Vagina (tissue), 2 donors: ENCODE measurements around the gene EOLA1. TPM values are rescaled to one million over a fixed set of nuclear protein-coding genes. Genes with fewer than 3 reads are reported as not detected.
"Not testable (repeated sequence)": the region's sequence is repeated elsewhere in the genome, so short reads cannot be mapped to it uniquely, and the experiment has no call there.

Experiments
- DNase-seq, 2 donors: peaks; one replicate each; pipeline ENCODE4 v3.0.0-alpha.2; 2017; ENCODE audit errors: extremely low spot score in 2 of 2
- H3K27ac ChIP-seq: fragments of 200-600 bp; sonication (generic); one replicate; pipeline ENCODE4 v1.5.1; 2019
- H3K27me3 ChIP-seq: fragments of 200-600 bp; sonication (generic); one replicate; pipeline ENCODE4 v1.5.1; 2019
- H3K36me3 ChIP-seq, 2 donors: fragments of 200-600 bp; sonication (generic); one replicate each; pipeline ENCODE4 v1.5.1; 2017 to 2019
- H3K4me1 ChIP-seq: fragments of 200-600 bp; sonication (generic); one replicate; pipeline ENCODE4 v1.5.1; 2019
- H3K4me3 ChIP-seq, 2 donors: fragments of 200-600 bp; sonication (generic); 1 replicate in 1 of 2; 2 replicates in 1 of 2; pipeline ENCODE4 v1.5.1; 2016 to 2019
- H3K9me3 ChIP-seq: fragments of 200-600 bp; sonication (generic); one replicate; pipeline ENCODE4 v1.5.1; 2019
- POLR2A ChIP-seq, 2 donors: fragments of 450-650 bp; IDR thresholded peaks; one replicate each; pipeline ENCODE4 v1.6.1; 2017; ENCODE audit warnings: antibody characterized with exemption in 2 of 2, mild to moderate bottlenecking in 2 of 2, moderate library complexity in 2 of 2
- POLR2AphosphoS5 ChIP-seq, 2 donors: sonication (generic); formaldehyde crosslinking; IDR thresholded peaks; one replicate each; pipeline ENCODE4 v1.9.0; 2017; ENCODE audit warnings: antibody characterized with exemption in 2 of 2, mild to moderate bottlenecking in 2 of 2, low read depth in 1 of 2; ENCODE audit not compliant: insufficient read depth in 1 of 2
- intact Hi-C: fragments of 100-400 bp; cut with DNase I; formaldehyde crosslinking; loops from one replicate; pipeline ENCODE4 v1.15.1; 2023
- total RNA-seq: library from RNA; depleted of rRNA; stranded (reverse); fragments of >200 nt; gene quantifications from one replicate; pipeline ENCODE4 v1.2.3, GENCODE V29; 2016
- TF ChIP-seq, protein P1 (sequence below), 3 experiments: fragments of 450-650 bp in 2 of 3; fragments of 200-600 bp in 1 of 3; sonication (generic) in 1 of 3; IDR thresholded peaks; one replicate each; pipeline ENCODE4 v1.5.1; 2017 to 2019; ENCODE audit warnings: antibody characterized with exemption in 3 of 3, mild to moderate bottlenecking in 2 of 3, moderate library complexity in 2 of 3

The EOLA1 gene
- total RNA-seq, 1 donor from 2014 or later, result 9.8 TPM

DNA sequence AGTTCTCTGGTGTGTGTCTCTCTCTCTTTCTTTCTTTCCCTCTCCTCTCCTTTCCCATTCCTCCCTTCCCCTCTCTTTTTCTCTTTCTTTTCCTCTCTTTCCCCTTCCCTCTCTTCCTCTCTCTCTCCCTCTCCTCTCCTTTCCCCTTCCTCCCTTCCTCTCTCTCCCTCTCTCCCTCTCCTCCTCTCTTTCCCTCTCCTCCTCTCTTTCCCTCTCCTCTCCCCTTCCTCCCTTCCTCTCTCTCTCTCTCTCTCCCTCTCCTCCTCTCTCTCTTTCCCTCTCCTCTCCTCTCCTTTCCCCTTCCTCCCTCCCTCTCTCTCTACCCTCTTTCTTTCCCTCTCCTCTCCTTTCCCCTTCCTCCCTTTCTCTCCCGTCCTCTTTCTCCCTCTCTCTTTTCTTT lies 12.4 kb upstream of the EOLA1 start:
- H3K4me1 ChIP-seq, result no peaks in the 10 kb centered on the region
- no peaks in the 10 kb centered on the region for H3K27me3 ChIP-seq
- no peaks in the 10 kb centered on the region for H3K36me3 ChIP-seq
- TF ChIP-seq, protein P1, sequence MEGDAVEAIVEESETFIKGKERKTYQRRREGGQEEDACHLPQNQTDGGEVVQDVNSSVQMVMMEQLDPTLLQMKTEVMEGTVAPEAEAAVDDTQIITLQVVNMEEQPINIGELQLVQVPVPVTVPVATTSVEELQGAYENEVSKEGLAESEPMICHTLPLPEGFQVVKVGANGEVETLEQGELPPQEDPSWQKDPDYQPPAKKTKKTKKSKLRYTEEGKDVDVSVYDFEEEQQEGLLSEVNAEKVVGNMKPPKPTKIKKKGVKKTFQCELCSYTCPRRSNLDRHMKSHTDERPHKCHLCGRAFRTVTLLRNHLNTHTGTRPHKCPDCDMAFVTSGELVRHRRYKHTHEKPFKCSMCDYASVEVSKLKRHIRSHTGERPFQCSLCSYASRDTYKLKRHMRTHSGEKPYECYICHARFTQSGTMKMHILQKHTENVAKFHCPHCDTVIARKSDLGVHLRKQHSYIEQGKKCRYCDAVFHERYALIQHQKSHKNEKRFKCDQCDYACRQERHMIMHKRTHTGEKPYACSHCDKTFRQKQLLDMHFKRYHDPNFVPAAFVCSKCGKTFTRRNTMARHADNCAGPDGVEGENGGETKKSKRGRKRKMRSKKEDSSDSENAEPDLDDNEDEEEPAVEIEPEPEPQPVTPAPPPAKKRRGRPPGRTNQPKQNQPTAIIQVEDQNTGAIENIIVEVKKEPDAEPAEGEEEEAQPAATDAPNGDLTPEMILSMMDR (IDR thresholded peaks at IDR 0.05), result no peak
- TF ChIP-seq POLR2AphosphoS5 (IDR thresholded peaks at IDR 0.05; ENCODE audit: insufficient read depth in 1 of 2, low read depth in 1 of 2) (no peak), POLR2A (IDR thresholded peaks at IDR 0.05) (no peak)
- H3K9me3 ChIP-seq, result no peaks in the 10 kb centered on the region
- no peak overlapping the region for H3K27ac ChIP-seq
- no peak overlapping the region for H3K4me3 ChIP-seq
- no peak for DNase-seq
- intact Hi-C loops, result no loop called here

DNA sequence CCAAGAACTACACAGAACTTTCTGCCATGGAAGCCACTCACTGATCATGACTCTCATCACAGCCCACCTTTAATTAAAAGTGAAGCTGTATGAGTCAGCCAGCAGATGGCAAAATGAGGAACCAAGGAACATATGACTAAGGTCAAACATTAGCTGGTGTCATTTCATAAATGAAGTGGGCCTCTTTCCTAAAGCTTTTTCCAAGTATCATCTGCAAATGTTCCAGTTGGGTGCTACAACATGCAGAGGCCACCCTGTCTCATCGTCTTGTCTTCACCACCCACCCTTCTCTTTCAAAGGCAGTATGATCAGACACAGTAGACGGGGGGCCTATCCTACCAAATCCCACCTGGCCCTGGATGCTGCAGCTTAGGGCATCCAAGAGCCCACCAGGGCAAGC lies 9.2 kb upstream of the EOLA1 start:
- Histone ChIP-seq H3K4me3 (no peak overlapping the region), H3K27ac (no peak overlapping the region), H3K4me1 (no peaks in the 10 kb centered on the region), H3K9me3 (no peaks in the 10 kb centered on the region), H3K27me3 (no peaks in the 10 kb centered on the region), H3K36me3 (peaks cover 0 to 4% of the 10 kb centered on the region in 2 donors)
- no peak for DNase-seq
- intact Hi-C loops, result no loop called here
- TF ChIP-seq POLR2AphosphoS5 (IDR thresholded peaks at IDR 0.05; ENCODE audit: insufficient read depth in 1 of 2, low read depth in 1 of 2) (no peak), POLR2A (IDR thresholded peaks at IDR 0.05) (no peak)

DNA sequence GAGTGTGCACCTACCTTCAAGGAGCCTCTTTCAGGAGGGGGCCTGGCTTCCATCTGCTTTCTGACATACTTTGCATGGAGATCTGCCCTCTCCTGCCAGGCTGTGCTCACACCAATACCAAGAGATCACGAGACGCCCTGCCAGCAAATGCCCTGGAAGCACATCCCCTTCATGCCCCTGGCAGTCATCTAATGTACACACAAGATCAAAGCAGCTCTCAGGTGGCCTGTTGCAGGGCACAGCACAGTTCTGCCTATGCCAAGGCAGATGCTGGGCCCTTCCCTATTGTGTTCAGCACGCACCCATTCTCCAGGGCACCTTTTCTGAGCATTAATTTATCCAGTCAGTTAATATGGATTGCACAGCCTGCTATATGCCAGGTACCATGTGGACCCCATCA lies 7.9 kb upstream of the EOLA1 start:
- H3K27me3 ChIP-seq, intact Hi-C loops, H3K4me3 ChIP-seq, H3K4me1 ChIP-seq, H3K9me3 ChIP-seq, H3K27ac ChIP-seq, H3K36me3 ChIP-seq, DNase-seq: not testable (repeated sequence)

DNA sequence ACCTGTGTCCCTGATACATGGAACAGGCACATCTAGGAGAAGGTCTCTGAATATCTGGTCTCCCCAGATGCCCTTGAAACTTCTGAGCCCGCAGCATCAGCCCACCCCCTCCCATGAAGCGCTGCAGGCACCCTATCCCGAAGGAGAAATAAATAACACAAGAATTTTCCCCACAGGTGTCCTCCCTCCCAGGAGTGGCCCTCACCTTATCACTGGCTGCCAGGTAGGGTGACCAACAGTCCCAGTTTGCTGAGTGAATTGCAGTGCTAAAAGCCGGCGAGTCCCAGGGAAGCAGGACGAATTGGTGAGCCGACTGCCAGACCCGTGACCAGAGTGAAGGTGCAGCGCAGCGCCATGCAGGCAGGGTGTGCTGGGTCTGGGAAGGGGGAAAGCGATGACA lies 6.8 kb upstream of the EOLA1 start:
- H3K27ac ChIP-seq, H3K4me1 ChIP-seq, H3K36me3 ChIP-seq, H3K9me3 ChIP-seq, H3K4me3 ChIP-seq, DNase-seq, H3K27me3 ChIP-seq, intact Hi-C loops: not testable (repeated sequence)

DNA sequence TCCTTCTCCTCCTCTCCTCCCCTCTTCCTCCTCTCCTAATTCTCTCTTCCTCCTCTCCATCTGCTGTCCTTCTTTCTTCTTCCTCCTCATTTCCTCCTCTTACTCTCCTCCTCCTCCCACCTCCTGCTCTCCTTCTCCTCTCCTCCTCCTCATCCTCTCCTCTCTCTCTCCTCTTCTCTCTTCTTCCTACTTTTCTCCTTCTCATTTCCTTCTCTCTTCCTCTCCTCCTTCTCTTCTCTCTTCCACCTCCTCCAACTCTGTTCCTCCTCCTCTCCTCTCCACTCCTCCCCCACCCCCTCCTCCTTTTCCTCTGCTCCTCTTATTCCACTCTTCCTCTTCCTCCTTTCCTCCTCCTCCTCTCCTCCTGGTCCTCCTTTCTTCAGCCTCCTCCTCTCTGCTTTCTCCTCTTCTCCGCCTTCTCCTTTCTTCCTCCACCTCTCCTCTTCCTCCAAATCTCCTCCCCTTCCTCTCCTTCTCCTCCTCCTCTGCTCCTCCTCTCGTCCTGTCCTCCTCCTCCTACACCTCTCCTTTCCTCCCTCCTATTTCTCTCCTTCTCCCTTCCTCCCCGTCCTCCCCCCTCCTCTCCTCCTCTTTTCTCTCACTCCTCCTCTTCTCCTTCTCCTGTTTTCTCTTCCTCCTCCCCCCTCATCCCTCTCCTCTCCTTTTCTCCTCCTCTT lies 5.7 kb upstream of the EOLA1 start:
- H3K4me3 ChIP-seq, H3K4me1 ChIP-seq, intact Hi-C loops, H3K27ac ChIP-seq, H3K36me3 ChIP-seq, DNase-seq, H3K9me3 ChIP-seq, H3K27me3 ChIP-seq: not testable (repeated sequence)

DNA sequence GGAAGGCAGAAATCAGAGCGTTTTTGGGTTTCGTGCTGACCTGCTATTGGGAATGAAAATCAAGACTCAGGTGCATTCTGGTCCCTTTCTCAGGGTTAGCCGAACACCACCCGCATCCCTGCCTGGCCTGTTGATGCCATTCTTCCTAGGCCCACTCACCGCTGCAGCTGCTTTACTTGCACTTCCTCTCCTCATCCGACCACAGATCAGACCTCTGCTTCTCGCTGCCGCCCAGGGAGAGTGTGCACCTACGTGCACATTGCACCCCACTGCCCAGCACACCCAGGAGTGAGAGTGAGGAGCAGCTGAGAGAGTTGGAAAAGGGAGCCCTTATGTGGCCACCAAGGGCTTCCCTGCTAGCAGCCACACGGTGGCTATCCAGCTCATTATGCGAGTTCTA lies 3.3 kb upstream of the EOLA1 start:
- H3K27ac ChIP-seq, H3K4me1 ChIP-seq, H3K9me3 ChIP-seq, intact Hi-C loops, H3K27me3 ChIP-seq, H3K4me3 ChIP-seq, H3K36me3 ChIP-seq: not testable (repeated sequence)
- peak in 1 of 2 donors; percentile 6 for DNase-seq

DNA sequence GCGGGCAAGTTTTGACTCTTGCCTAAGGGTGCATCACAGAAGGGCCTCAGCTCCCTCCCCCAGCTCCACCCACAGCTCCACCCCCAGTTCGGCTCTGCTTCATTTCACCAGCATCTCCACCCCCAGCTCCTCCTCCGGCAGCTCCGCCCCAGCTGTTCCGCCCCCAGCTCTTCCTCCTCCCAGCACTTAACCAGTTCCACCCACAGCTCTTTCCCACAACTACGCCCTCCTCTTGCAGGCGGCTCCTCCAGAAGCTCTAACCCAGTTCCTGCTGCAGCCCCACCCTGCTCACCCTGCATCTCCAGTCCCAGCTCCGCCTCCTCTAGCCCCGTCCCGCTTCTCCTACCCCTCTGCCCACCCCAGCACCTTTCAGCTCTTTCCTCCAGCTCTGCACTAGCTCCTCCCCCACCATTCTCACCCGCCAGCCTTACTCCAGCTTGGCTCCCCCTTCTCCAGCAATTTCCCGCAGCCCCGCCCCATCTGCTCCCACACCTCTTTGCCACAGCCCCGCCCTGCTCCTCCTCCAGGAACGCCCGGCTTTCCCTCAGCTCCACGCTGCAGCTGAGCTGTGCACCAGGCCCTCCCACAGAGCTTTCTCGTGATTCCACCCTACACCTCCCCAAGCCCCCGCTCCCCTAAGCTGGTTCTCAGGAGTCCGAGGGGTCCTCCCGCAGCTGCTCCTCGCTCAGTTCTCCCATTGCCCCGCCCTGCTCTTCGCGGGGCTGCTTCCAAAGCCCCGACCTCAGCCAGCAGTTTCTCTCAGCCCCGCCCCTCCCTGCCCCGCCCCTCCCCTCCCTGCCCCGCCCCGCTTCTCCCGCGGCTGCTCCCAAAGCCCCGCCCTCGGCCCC lies 1.3 kb upstream of the EOLA1 start:
- Histone ChIP-seq H3K9me3 (no peaks in the 10 kb centered on the region), H3K36me3 (peaks cover 0 to 4% of the 10 kb centered on the region in 2 donors), H3K27me3 (no peaks in the 10 kb centered on the region), H3K4me3 (peak overlapping the region; percentile 44 to 67), H3K27ac (peak overlapping the region; percentile 82), H3K4me1 (peaks cover 9% of the 10 kb centered on the region)
- intact Hi-C loops, result no loop called here
- DNase-seq, result peak; percentile 89 to 97
- TF ChIP-seq POLR2A (IDR thresholded peaks at IDR 0.05), result no peak
- TF ChIP-seq POLR2AphosphoS5 (IDR thresholded peaks at IDR 0.05; ENCODE audit: insufficient read depth in 1 of 2, low read depth in 1 of 2), result no peak
- TF ChIP-seq, protein P1 (IDR thresholded peaks at IDR 0.05), result no peak
